KG1 (cell line): ENCODE data around the gene SDK2.

Source experiments
- DNase-seq: peaks from one replicate; lab custom pipeline; 2025; lab: John Stamatoyannopoulos, UW

SDK2 gene

GRCh38 chr17:73632513-73632912, 11.7 kb downstream of the SDK2 start:
- no peak for DNase-seq

- DNase-seq = no peak
Measured at GRCh38 chr17:73630965-73631595, 13.2 kb downstream of the SDK2 start.

GRCh38 chr17:73630531-73630930, 13.7 kb downstream of the SDK2 start:
- no peak for DNase-seq

- DNase-seq = no peak
Measured at GRCh38 chr17:73628642-73629552, 15.3 kb downstream of the SDK2 start.

GRCh38 chr17:73625991-73626673, 18.1 kb downstream of the SDK2 start:
- no peak for DNase-seq

GRCh38 chr17:73625006-73625405, 19.2 kb downstream of the SDK2 start:
- DNase-seq = no peak

- DNase-seq = no peak
Measured at GRCh38 chr17:73624496-73624988, 19.7 kb downstream of the SDK2 start.

GRCh38 chr17:73623818-73624217, 20.4 kb downstream of the SDK2 start:
- no peak for DNase-seq

GRCh38 chr17:73623247-73623646, 21.0 kb downstream of the SDK2 start:
- no peak for DNase-seq

GRCh38 chr17:73622381-73622780, 21.9 kb downstream of the SDK2 start:
- no peak for DNase-seq

- no peak for DNase-seq
Measured at GRCh38 chr17:73621685-73622084, 22.6 kb downstream of the SDK2 start.

- no peak for DNase-seq
Measured at GRCh38 chr17:73620414-73620813, 23.8 kb downstream of the SDK2 start.

- DNase-seq = no peak
Measured at GRCh38 chr17:73617501-73617900, 26.7 kb downstream of the SDK2 start.

GRCh38 chr17:73616873-73617404, 27.3 kb downstream of the SDK2 start:
- DNase-seq = no peak

GRCh38 chr17:73616120-73616872, 27.9 kb downstream of the SDK2 start:
- no peak for DNase-seq

- no peak for DNase-seq
Measured at GRCh38 chr17:73614256-73614655, 30.0 kb downstream of the SDK2 start.

GRCh38 chr17:73613271-73614233, 30.7 kb downstream of the SDK2 start:
- no peak for DNase-seq

- no peak for DNase-seq
Measured at GRCh38 chr17:73612031-73612472, 32.2 kb downstream of the SDK2 start.

GRCh38 chr17:73611630-73612029, 32.6 kb downstream of the SDK2 start:
- no peak for DNase-seq

- no peak for DNase-seq
Measured at GRCh38 chr17:73610331-73610911, 33.8 kb downstream of the SDK2 start.
